Testis (tissue), 2 donors: ENCODE results near the gene SARDH.

Experiments
- CTCF ChIP-seq, 3 experiments: fragments of 450-650 bp in 2 of 3; fragments of 200-600 bp in 1 of 3; sonication (generic) in 1 of 3; IDR thresholded peaks; one replicate each; pipeline ENCODE4 v1.5.1; 2016 to 2019; ENCODE audit warnings: antibody characterized with exemption in 3 of 3, mild to moderate bottlenecking in 2 of 3, moderate library complexity in 1 of 3
- POLR2A ChIP-seq: fragments of 450-650 bp; IDR thresholded peaks from one replicate; pipeline ENCODE4 v1.6.1; 2017; ENCODE audit warnings: antibody characterized with exemption, mild to moderate bottlenecking, moderate library complexity

- no peak for TF ChIP-seq POLR2A
- no peak for TF ChIP-seq CTCF (IDR thresholded peaks at IDR 0.05)
Measured at GRCh38 chr9:133783331-133783731, 45.2 kb upstream of the SARDH start.
